Peyer's patch (tissue), 4 donors: ENCODE results near the gene VSIG1.

Experiments
- POLR2A ChIP-seq, 2 donors: fragments of 450-650 bp; IDR thresholded peaks; one replicate each; pipeline ENCODE4 v1.5.1; 2017; ENCODE audit warnings: antibody characterized with exemption in 2 of 2, mild to moderate bottlenecking in 2 of 2, moderate library complexity in 2 of 2
- TF ChIP-seq, protein P1 (sequence below), 6 experiments: fragments of 450-650 bp in 4 of 6; fragments of 200-600 bp in 2 of 6; sonication (generic) in 1 of 6; IDR thresholded peaks; one replicate each; pipeline ENCODE4 v1.5.1; 2017 to 2019; ENCODE audit warnings: antibody characterized with exemption in 6 of 6, mild to moderate bottlenecking in 3 of 6, moderate library complexity in 1 of 6

- TF ChIP-seq, protein P1, sequence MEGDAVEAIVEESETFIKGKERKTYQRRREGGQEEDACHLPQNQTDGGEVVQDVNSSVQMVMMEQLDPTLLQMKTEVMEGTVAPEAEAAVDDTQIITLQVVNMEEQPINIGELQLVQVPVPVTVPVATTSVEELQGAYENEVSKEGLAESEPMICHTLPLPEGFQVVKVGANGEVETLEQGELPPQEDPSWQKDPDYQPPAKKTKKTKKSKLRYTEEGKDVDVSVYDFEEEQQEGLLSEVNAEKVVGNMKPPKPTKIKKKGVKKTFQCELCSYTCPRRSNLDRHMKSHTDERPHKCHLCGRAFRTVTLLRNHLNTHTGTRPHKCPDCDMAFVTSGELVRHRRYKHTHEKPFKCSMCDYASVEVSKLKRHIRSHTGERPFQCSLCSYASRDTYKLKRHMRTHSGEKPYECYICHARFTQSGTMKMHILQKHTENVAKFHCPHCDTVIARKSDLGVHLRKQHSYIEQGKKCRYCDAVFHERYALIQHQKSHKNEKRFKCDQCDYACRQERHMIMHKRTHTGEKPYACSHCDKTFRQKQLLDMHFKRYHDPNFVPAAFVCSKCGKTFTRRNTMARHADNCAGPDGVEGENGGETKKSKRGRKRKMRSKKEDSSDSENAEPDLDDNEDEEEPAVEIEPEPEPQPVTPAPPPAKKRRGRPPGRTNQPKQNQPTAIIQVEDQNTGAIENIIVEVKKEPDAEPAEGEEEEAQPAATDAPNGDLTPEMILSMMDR (IDR thresholded peaks at IDR 0.05), result no peak
- TF ChIP-seq POLR2A (IDR thresholded peaks at IDR 0.05), result no peak
Measured at GRCh38 chrX:107996124-107996523, 48.7 kb upstream of the VSIG1 start.
